Colonic mucosa (tissue), 4 donors: Measurements from ENCODE around the gene HMG20A. TPM values are rescaled to one million over a fixed set of nuclear protein-coding genes. Genes with fewer than 3 reads are reported as not detected.

ENCODE experiments used
- DNase-seq: peaks from one replicate; pipeline ENCODE4 v3.0.0-alpha.2; 2020
- H3K27ac ChIP-seq: fragments of 200-600 bp; one replicate; pipeline ENCODE4 v1.8.0; 2021
- H3K27me3 ChIP-seq: fragments of 200-600 bp; one replicate; pipeline ENCODE4 v1.8.0; 2021
- H3K36me3 ChIP-seq: fragments of 200-600 bp; one replicate; pipeline ENCODE4 v1.8.0; 2021
- H3K4me1 ChIP-seq: fragments of 200-600 bp; one replicate; pipeline ENCODE4 v1.8.0; 2021; ENCODE audit warnings: mild to moderate bottlenecking
- H3K4me3 ChIP-seq: fragments of 200-600 bp; one replicate; pipeline ENCODE4 v1.8.0; 2021
- H3K9ac ChIP-seq, 2 donors: one replicate each; pipeline ENCODE4 v1.7.0; 2013; ENCODE audit warnings: control low read depth in 2 of 2, low read depth in 2 of 2, low read length in 2 of 2
- H3K9me3 ChIP-seq: fragments of 200-600 bp; one replicate; pipeline ENCODE4 v1.8.0; 2021
- CTCF ChIP-seq: fragments of 200-600 bp; IDR thresholded peaks from one replicate; pipeline ENCODE4 v1.8.0; 2022; ENCODE audit warnings: antibody characterized with exemption, mild to moderate bottlenecking
- intact Hi-C: fragments of 100-400 bp; cut with DNase I; formaldehyde crosslinking; loops from one replicate; pipeline ENCODE4 v1.14.1; 2022
- total RNA-seq, 2 donors: library from RNA; stranded (reverse); fragmentation: NEBNext Ultra II Directional in 1 of 2; extraction: Animal tissue kit (Norgen Biotek cat#: 25700) in 1 of 2; gene quantifications; one replicate each; pipeline ENCODE4 v1.2.1, GENCODE V29; 2021
- donor health status: healthy.
- donor health status: DM: no; HTN: no; CAD: no.
- donor health status: DM: no; HTN: no; CAD: no.

The HMG20A gene
- total RNA-seq = 10 to 100 TPM; 32.9 to 37.1 TPM

- Histone ChIP-seq H3K27me3 (no peaks in the 10 kb centered on the region), H3K4me3 (peak within 1 kb of the TSS; percentile 88), H3K27ac (peak within 1 kb of the TSS; percentile 91), H3K9ac (peak within 1 kb of the TSS; percentile 90 to 95), H3K9me3 (no peaks in the 10 kb centered on the region), H3K4me1 (no peaks in the 10 kb centered on the region), H3K36me3 (no peaks in the 10 kb centered on the region)
- peak; percentile 79 for DNase-seq
- no peak for TF ChIP-seq CTCF
- intact Hi-C loops = loop anchor here (10.0 kb wide), 1 partner anchor 74 kb away; no protein-coding TSS in a partner anchor
Measured at GRCh38 chr15:77420610-77421369, at the start of gene HMG20A. TSS of gene HMG20A (plus strand) at chr15:77420888. CDS start at chr15:77458408, 37,520 bp downstream.

GRCh38 chr15:77371850-77372563 is 48.7 kb upstream of the HMG20A start:
- Histone ChIP-seq H3K36me3 (no peaks in the 10 kb centered on the region), H3K4me3 (no peak overlapping the region), H3K27me3 (no peaks in the 10 kb centered on the region), H3K27ac (no peak overlapping the region), H3K9me3 (no peaks in the 10 kb centered on the region), H3K9ac (no peak overlapping the region), H3K4me1 (no peaks in the 10 kb centered on the region)
- intact Hi-C loops = no loop called here
- TF ChIP-seq CTCF = no peak
- no peak for DNase-seq

- intact Hi-C loops = no loop called here
Measured at GRCh38 chr15:77373441-77373840, 47.2 kb upstream of the HMG20A start.

GRCh38 chr15:77375133-77375532 is 45.6 kb upstream of the HMG20A start:
- H3K27me3 ChIP-seq = no peaks in the 10 kb centered on the region
- no peak for TF ChIP-seq CTCF
- intact Hi-C loops = no loop called here
- H3K36me3 ChIP-seq = no peaks in the 10 kb centered on the region
- H3K27ac ChIP-seq = no peak overlapping the region
- no peak overlapping the region for H3K9ac ChIP-seq
- H3K9me3 ChIP-seq = no peaks in the 10 kb centered on the region
- H3K4me1 ChIP-seq = no peaks in the 10 kb centered on the region
- no peak overlapping the region for H3K4me3 ChIP-seq
- DNase-seq = no peak

More at GRCh38 chr15:77373441-77373840, 47.2 kb upstream of the HMG20A start:
- Histone ChIP-seq H3K9ac (no peak overlapping the region), H3K36me3 (no peaks in the 10 kb centered on the region), H3K4me3 (no peak overlapping the region), H3K4me1 (no peaks in the 10 kb centered on the region), H3K27ac (no peak overlapping the region), H3K9me3 (no peaks in the 10 kb centered on the region), H3K27me3 (no peaks in the 10 kb centered on the region)
- TF ChIP-seq CTCF = no peak
- DNase-seq = no peak

GRCh38 chr15:77376770-77377169 is 43.9 kb upstream of the HMG20A start:
- intact Hi-C loops = no loop called here
- no peaks in the 10 kb centered on the region for H3K36me3 ChIP-seq
- no peaks in the 10 kb centered on the region for H3K9me3 ChIP-seq
- no peak overlapping the region for H3K9ac ChIP-seq
- TF ChIP-seq CTCF = no peak
- no peaks in the 10 kb centered on the region for H3K27me3 ChIP-seq
- no peak overlapping the region for H3K4me3 ChIP-seq
- DNase-seq = no peak
- no peaks in the 10 kb centered on the region for H3K4me1 ChIP-seq
- H3K27ac ChIP-seq = no peak overlapping the region
